ENCODE results near the gene TUSC1. TPM values are rescaled to one million over a fixed set of nuclear protein-coding genes. Genes with fewer than 3 reads are reported as not detected.

TUSC1 gene
- total and polyA plus RNA-seq, 2 of the 8 experiments (the other 6 are each of a cell fraction or from before 2014, with no cell fraction given), result 4.3 to 4.6 TPM

GRCh38 chr9:25629231-25629630 lies 49.0 kb downstream of the TUSC1 start (continued):
- TF ChIP-seq CEBPB (IDR thresholded peaks at IDR 0.05; ENCODE audit: low read depth, low read length) (no peak), YY1 (IDR thresholded peaks at IDR 0.05; ENCODE audit: low read depth, low read length) (no peak), RFX5 (IDR thresholded peaks at IDR 0.05; ENCODE audit: borderline replicate concordance, low read depth, low read length) (no peak)
